Fibroblast of lung (primary cell): ENCODE results near the gene SH3PXD2A.

Experiments used
- EZH2 ChIP-seq: IDR thresholded peaks from 2 replicates; pipeline ENCODE4 v1.5.1; 2012; ENCODE audit warnings: low read length, control low read depth, mild to moderate bottlenecking; ENCODE audit errors: missing control alignments
- TF ChIP-seq, protein P1 (sequence below), 2 donors: IDR thresholded peaks in 1 of 2; conservative IDR thresholded peaks in 1 of 2; 1 replicate in 1 of 2; 2 replicates in 1 of 2; pipeline ENCODE4 v1.5.1; 2011 to 2012; ENCODE audit warnings: low read length in 2 of 2, control low read depth in 1 of 2, inconsistent platforms in 1 of 2, low read depth in 1 of 2, mild to moderate bottlenecking in 1 of 2

DNA sequence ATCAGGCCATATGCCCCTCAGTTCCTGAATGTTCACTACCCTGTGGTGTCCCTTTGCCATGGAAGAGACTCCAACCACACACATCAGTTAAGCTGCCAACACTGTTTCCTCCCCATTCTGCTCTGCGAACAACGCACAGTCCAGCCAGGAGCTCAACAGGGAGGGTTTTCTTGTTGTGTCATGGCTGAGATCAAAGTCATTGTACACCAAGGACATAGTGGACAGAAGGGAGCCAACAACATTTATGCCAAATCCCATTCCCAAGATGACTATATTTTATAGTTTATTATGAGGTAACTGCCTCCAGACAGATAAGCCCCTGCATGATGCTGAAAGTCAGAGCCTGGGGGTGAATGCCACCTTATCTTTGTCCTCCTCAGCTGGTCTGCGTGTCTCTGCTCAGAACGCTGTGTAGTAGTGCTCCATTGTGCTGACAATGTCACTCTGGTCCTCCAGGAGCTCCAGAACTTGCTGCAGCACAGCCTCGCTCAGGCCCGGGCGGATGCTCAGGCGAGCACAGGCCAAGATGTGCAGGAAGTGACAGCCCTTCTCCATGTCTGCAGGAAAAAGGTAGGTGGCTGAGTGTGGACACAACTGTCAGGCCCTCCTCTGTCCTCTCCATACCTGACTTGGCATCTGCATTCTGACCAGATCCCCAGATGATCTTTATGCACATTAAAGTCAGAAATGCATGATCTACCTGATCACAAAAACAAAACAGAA lies 27.1 kb upstream of the SH3PXD2A start:
- TF ChIP-seq, protein P1, sequence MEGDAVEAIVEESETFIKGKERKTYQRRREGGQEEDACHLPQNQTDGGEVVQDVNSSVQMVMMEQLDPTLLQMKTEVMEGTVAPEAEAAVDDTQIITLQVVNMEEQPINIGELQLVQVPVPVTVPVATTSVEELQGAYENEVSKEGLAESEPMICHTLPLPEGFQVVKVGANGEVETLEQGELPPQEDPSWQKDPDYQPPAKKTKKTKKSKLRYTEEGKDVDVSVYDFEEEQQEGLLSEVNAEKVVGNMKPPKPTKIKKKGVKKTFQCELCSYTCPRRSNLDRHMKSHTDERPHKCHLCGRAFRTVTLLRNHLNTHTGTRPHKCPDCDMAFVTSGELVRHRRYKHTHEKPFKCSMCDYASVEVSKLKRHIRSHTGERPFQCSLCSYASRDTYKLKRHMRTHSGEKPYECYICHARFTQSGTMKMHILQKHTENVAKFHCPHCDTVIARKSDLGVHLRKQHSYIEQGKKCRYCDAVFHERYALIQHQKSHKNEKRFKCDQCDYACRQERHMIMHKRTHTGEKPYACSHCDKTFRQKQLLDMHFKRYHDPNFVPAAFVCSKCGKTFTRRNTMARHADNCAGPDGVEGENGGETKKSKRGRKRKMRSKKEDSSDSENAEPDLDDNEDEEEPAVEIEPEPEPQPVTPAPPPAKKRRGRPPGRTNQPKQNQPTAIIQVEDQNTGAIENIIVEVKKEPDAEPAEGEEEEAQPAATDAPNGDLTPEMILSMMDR (conservative IDR thresholded peaks at IDR 0.05 in 1 of 2, IDR thresholded peaks at IDR 0.05 in 1 of 2; ENCODE audit: low read depth in 1 of 2, low read length in 2 of 2), result no peak
- no peak for TF ChIP-seq EZH2
